GM12801 (cell line): Measurements from ENCODE around the gene CRTC3.

Source experiments
- TF ChIP-seq, protein P1 (sequence below): IDR thresholded peaks from one replicate; pipeline ENCODE4 v1.5.1; 2011; ENCODE audit warnings: control low read depth; ENCODE audit not compliant: insufficient read length; ENCODE audit errors: extremely low read depth

The CRTC3 gene

DNA sequence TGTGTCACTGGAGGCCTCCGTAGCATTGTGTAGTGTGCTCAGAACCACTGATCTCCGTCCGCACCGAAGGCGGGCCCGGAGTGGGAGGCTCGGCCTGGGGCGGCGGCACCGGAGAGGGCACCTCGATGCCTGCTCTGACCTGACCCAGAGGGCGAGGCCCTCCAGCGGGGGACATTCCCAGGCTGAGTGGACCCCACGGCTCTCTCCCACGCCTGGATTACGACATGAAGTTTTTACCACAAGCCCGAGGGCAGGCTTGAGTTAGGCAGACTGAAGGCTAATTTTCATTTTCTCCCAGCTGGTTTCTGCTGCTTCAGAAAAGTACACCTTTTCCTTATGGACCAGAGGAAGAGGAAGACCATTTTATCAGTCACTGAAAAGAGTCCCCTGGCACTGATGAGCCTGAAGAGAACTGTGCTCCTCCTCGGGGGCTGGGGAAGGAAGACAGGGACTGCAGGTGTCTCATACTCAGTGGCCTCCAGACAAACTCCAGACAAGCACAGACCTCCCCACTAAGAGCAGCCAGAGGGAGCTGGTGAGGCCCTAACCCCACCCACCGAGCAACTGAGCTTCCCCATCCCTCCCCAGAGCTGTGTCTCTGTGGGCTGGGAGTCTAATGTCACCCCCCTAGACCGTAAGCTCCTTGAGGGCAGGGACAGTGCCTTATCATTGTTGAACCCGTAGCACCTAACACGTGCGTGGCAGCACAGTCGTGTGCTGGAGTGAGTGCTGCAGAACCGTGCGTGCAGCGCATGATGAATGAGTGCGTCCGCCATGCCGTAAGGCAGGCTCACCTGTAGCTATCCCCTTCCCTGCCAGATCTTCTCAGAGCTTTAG lies 113.0 kb downstream of the CRTC3 start:
- TF ChIP-seq, protein P1, sequence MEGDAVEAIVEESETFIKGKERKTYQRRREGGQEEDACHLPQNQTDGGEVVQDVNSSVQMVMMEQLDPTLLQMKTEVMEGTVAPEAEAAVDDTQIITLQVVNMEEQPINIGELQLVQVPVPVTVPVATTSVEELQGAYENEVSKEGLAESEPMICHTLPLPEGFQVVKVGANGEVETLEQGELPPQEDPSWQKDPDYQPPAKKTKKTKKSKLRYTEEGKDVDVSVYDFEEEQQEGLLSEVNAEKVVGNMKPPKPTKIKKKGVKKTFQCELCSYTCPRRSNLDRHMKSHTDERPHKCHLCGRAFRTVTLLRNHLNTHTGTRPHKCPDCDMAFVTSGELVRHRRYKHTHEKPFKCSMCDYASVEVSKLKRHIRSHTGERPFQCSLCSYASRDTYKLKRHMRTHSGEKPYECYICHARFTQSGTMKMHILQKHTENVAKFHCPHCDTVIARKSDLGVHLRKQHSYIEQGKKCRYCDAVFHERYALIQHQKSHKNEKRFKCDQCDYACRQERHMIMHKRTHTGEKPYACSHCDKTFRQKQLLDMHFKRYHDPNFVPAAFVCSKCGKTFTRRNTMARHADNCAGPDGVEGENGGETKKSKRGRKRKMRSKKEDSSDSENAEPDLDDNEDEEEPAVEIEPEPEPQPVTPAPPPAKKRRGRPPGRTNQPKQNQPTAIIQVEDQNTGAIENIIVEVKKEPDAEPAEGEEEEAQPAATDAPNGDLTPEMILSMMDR, result no peak

DNA sequence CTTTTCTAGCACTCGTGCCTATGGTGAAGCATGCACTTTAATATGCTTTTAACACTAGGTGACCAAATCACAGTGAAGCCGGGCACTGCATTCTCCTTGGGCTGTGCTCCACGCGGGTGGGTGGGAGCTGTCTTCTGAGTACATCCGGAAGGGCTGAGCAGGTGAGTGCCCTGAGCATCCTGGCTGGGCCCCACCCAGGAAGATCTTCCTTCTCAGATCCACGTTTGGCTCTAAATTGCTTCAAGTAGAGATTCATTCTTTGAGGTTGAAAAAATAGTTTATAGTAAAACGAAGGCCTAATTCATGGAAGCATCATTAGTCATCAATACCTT lies 113.5 kb downstream of the CRTC3 start:
- TF ChIP-seq, protein P1, result no peak

DNA sequence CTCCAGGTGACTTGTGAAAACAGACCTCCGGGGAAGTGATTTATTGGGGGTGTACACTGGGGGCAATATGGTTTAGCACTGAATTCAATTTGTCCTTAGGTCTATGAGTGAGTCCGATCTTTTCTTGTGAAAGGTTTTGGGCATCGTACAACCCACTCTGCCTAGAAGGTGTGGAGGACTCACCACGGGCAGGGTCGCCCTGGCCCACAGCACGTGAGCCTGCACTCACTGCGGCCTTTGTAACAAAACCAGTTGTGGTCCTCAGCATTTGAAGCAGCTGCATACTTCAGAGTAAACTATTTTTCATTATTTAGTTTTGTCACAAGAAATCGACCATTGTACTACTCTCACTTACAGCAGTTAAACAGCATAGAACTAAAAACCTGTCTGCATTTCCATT lies 114.8 kb downstream of the CRTC3 start:
- TF ChIP-seq, protein P1, result no peak

DNA sequence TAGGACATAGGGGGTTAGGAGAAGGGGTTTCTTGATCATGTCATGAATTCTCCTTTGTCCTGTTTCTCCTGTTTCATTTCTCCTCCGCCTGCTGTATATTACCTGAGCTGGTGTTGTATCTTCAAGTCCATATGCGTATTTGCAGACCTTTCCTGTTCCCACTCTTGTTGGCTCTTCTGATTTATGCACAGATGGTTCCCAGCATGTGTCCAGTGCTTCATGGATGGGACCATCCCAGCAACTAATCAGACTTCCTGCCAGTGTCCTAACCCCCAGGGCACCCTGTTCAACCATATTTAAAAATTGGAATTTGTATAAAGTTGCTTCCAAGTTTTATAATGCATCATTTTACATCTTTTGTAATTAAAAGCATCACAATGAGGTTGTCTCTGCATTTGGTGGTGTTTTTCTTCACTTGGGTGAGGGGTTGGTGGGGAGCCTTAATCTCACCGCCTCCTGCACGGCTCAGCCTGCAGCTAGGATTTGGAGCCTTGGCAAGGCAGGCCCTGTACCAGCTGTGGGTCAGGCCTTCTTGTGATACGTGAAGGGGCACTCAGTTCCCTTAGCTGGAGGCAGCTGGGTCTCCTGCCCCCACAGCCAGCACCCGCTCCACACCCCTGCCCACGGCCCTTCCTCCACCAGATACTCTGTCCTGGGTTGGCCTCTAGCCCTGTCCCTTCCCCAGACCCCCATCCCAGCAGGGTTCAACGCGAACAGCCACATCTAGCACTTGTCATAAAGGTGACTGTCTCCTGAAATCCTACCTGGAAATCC lies 115.4 kb downstream of the CRTC3 start:
- TF ChIP-seq, protein P1, result no peak

DNA sequence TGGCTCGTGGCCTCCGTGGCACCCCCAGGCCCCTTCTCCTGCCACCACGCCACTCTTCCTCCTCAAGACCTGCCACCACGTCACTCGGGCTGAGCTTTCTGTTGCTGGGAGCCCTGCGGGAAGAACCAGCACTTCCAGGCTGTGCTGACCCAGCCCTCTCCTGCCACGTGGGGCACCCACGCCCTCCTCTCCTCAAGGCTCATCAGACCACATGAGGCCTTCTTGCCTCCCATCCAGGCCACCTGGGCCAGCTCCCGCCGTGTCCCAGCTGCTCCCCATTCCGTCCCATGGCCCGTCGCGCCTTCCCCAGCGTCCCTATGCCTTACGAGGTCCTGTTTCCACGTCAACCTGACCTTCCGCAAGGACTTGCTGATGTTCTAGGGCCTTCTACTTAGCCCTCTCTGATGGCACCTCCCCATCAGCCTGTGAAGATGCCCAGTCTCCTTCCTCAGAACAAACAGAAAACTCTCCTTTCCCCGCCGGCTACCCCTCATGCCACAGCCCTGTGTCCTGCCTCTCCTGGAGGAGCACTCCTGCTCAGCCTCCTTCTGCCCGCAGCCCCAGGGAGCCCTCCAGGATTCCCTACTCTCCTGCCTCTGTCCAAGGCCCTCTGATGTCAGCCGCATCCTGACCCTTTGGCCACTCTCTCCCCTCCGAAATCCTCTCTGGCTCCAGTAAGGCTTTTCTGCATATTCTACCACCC lies 116.3 kb downstream of the CRTC3 start:
- TF ChIP-seq, protein P1, result no peak

DNA sequence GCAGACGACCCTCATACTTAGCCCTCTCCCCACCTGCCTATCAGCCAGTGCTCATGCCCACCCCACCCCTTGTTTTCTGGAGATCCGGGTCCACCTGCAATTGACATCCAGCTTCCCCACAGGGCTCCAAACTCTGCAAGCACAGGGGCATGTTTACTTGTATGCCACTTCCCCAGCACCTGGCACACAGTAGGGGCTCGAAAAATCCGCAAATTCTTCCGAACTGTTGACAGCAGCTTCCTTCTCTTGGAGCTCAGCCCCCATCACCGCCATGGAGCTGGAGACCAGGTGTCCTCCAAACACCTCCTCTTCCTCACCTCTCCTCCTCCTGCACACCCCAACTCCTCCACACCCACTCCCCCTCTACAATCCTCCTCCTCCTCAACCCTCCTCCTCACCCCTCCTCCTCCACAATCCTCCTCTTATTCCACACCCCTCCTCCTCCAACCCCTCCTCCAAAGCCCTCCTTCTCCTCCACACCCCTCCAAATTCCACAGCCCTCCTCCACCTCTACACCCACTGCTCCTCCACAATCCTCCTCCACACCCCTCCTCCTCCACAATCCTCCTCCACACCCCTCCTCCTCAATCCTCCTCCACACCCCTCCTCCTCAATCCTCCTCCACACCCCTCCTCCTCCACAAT lies 117.1 kb downstream of the CRTC3 start:
- TF ChIP-seq, protein P1, result no peak

DNA sequence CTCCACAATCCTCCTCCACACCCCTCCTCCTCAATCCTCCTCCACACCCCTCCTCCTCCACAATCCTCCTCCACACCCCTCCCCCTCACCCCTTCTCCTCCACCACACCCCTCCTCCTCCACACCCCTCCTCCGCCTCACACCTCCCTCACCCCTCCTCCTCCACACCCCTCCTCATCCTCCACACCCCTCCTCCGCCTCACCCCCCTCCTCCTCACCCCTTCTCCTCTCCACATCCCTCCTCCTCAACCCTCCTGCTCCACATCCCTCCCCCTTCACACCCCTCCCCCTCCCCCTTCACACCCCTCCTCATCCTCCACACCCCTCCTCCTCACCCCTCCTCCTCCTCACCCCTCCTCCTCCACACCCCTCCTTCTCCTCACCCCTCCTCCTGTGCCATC lies 117.6 kb downstream of the CRTC3 start:
- TF ChIP-seq, protein P1, result no peak
